ENCODE results near the gene NEK9. TPM values are rescaled to one million over a fixed set of nuclear protein-coding genes. Genes with fewer than 3 reads are reported as not detected.
A peak's percentile ranks its signal among the peaks of the same experiment; 100 is the strongest.
"Not testable (repeated sequence)": the region's sequence is repeated elsewhere in the genome, so short reads cannot be mapped to it uniquely, and the experiment has no call there.

The NEK9 gene
- total RNA-seq, 1 donor from 2014 or later: 113 TPM

DNA sequence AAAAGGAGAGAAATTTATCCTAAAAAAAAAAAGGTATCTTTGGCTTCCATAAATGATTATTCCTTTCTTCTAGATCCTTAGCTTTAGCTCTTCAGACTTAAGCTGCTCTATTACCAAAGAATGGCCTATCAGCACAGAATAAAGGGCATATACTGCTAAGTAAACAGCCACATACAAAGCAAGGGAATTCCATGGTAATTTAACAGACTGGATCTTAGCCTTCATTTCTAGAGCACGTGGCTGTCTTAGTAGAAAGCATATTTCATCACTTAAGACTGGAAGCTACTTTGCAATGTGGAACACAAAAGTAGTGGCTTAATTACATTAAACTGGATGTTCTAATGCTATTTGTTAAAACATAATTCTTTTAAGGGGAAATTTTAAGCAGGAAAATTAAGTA is 26.4 kb upstream of the NEK9 start:
- Mint-ChIP-seq H3K27ac (ENCODE audit: unreplicated experiment) (no peak overlapping the region), H3K4me3 (no peak overlapping the region), H3K27me3 (ENCODE audit: low read depth) (no peaks in the 10 kb centered on the region), H3K9me3 (no peaks in the 10 kb centered on the region), H3K4me1 (peaks cover 18% of the 10 kb centered on the region), H3K36me3 (ENCODE audit: low read depth) (no peaks in the 10 kb centered on the region)
- TF ChIP-seq CTCF (conservative IDR thresholded peaks at IDR 0.05): no peak
- DNase-seq (ENCODE audit: low read depth, low spot score): no peak

DNA sequence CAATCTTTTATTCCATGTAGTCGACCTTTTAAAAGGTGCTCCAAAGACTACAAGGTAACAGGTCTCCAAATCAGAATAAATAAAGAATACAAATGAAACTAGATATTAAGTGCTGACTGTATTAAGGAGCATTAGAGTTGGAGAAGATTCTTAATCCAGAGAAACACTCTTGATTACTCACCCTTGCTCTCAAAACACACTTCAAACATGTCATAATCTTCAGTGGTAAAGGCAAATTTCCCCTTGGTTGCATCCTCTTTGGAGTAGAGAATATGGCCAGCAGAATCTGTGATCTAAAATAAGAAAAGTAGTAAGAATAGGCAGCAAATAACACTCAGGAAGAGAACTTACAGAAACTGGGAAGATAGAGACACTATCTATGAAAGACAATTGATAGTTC is 25.0 kb upstream of the NEK9 start:
- Mint-ChIP-seq H3K27ac (ENCODE audit: unreplicated experiment) (no peak overlapping the region), H3K4me1 (peaks cover 27% of the 10 kb centered on the region), H3K9me3 (no peaks in the 10 kb centered on the region), H3K4me3 (no peak overlapping the region), H3K36me3 (ENCODE audit: low read depth) (no peaks in the 10 kb centered on the region), H3K27me3 (ENCODE audit: low read depth) (no peaks in the 10 kb centered on the region)
- no peak for TF ChIP-seq CTCF (conservative IDR thresholded peaks at IDR 0.05)
- no peak for DNase-seq (ENCODE audit: low read depth, low spot score)

DNA sequence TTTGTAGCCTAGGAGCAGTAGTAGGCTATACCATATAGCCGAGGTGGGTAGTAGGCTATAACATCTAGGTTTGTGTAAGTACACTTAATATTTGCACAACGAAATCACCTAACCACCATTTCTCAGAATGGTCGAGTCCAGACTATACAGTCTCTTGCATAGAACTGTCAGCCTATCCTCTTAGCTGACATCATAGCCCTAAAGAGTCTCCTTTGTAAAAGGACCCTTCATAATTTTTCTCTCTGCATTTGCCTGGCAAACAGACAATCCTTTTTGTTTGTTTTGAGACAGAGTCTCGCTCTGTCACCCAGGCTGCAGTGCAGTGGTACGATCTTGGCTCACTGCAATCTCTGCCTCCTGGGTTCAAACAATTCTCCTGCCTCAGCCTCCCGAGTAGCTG is 23.8 kb upstream of the NEK9 start:
- H3K27me3 Mint-ChIP-seq (ENCODE audit: low read depth); H3K36me3 Mint-ChIP-seq (ENCODE audit: low read depth); H3K9me3 Mint-ChIP-seq; H3K27ac Mint-ChIP-seq (ENCODE audit: unreplicated experiment); H3K4me3 Mint-ChIP-seq; DNase-seq (ENCODE audit: low read depth, low spot score): not testable (repeated sequence)
- H3K4me1 Mint-ChIP-seq: peaks cover 33% of the 10 kb centered on the region

DNA sequence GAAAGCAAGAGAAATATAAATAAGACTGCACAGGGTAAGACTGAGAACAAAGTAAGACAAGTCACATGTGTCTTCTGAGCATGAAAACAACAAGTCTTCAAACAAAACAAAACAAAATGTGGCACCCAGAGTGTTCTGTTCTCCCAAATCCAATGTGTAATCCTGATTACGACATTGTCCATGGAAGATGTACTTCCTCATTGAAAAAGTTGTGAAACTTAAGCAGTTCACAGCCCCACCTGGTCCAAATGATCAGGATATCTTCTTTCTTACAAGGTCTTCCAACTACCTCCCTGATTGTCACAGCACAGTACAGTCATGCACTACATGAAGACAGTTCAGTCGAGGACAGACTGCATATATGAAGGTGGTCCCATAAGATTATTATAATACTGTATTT is 23.3 kb upstream of the NEK9 start:
- Mint-ChIP-seq H3K27me3 (ENCODE audit: low read depth) (no peaks in the 10 kb centered on the region), H3K4me3 (no peak overlapping the region), H3K36me3 (ENCODE audit: low read depth) (peaks cover 4% of the 10 kb centered on the region), H3K4me1 (peaks cover 30% of the 10 kb centered on the region), H3K9me3 (no peaks in the 10 kb centered on the region), H3K27ac (ENCODE audit: unreplicated experiment) (peak overlapping the region; percentile 75)
- no peak for DNase-seq (ENCODE audit: low read depth, low spot score)
- TF ChIP-seq CTCF (conservative IDR thresholded peaks at IDR 0.05): no peak

DNA sequence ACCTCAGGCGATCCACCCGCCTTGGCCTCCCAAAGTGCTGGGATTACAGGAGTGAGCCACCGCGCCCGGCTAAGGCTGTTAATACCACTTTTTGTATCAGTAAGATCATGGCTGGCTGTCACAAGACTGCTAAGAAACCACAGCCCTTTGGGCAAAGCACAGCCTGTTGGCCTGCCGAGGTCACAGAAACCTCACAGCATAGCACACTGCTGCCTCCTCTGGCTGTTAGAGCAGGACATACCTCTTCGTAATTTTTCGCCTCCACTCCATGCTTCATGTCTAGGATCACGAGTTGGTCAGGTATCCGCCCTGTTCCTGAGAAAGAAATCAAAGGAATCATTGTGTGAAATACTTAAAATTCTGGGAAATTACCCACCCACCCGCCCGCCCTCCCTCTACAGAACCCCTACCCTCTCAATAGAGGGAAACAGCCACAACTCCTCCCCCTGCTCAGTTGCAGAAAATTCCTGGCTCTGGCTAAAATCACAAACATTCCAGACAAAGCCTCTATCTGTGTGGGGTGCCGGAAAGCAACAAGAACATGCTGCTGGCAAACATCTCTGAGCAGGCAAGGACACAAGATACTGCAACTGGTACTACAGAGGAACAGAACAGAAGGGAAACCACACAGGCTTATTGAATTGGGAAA is 20.7 kb upstream of the NEK9 start:
- Mint-ChIP-seq H3K36me3 (ENCODE audit: low read depth) (peaks cover 6% of the 10 kb centered on the region), H3K27ac (ENCODE audit: unreplicated experiment) (peak overlapping the region; percentile 86), H3K27me3 (ENCODE audit: low read depth) (no peaks in the 10 kb centered on the region), H3K9me3 (no peaks in the 10 kb centered on the region), H3K4me1 (peaks cover 35% of the 10 kb centered on the region), H3K4me3 (peak overlapping the region; percentile 31)
- peak; percentile 40 for DNase-seq (ENCODE audit: low read depth, low spot score)
- TF ChIP-seq CTCF (conservative IDR thresholded peaks at IDR 0.05): peak; percentile 46

DNA sequence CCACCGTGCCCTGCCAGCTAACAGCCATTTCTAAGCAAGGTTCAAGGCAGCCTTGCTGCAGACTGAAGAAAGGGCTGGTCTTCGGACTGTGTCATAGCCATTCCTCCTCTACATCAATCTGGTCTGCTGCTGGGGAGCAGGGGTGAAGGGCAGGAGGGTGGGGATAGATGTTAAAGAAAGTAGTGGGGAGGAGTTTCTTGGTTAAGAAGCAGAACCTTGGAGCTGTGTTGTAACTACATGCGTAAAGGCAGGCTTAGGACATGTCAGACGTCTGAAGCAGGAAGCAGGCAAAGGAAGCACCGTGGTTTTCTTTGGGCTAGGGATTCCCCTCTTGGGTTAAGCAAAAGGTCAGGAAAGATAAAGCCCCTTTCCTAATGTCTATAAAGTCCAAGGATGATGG is 18.1 kb upstream of the NEK9 start:
- Mint-ChIP-seq H3K9me3 (no peaks in the 10 kb centered on the region), H3K4me1 (peaks cover 35% of the 10 kb centered on the region), H3K27me3 (ENCODE audit: low read depth) (no peaks in the 10 kb centered on the region), H3K27ac (ENCODE audit: unreplicated experiment) (no peak overlapping the region), H3K4me3 (no peak overlapping the region), H3K36me3 (ENCODE audit: low read depth) (peaks cover 6% of the 10 kb centered on the region)
- DNase-seq (ENCODE audit: low read depth, low spot score): no peak
- TF ChIP-seq CTCF (conservative IDR thresholded peaks at IDR 0.05): no peak

Measured in neural crest cell (in vitro differentiated cells).